ENCODE results near the gene HKDC1.

Gene HKDC1

GRCh38 chr10:69311309-69311708, 91.2 kb downstream of the HKDC1 start:
- Histone ChIP-seq H3K27ac (no peak overlapping the region), H3K4me3 (ENCODE audit: low read depth, low read length) (no peak overlapping the region)

GRCh38 chr10:69312528-69312927, 92.4 kb downstream of the HKDC1 start:
- DNase-seq: no peak
- H3K36me3 ChIP-seq: no peaks in the 10 kb centered on the region
- TF ChIP-seq CTCF (IDR thresholded peaks at IDR 0.05; ENCODE audit: low read depth, low read length): no peak
- H3K27ac ChIP-seq: no peak overlapping the region
- no peak overlapping the region for H3K4me3 ChIP-seq (ENCODE audit: low read depth, low read length)
- no peaks in the 10 kb centered on the region for H3K9me3 ChIP-seq (ENCODE audit: severe bottlenecking)
- H3K27me3 ChIP-seq (ENCODE audit: insufficient read depth, low read depth, severe bottlenecking): no peaks in the 10 kb centered on the region

More at GRCh38 chr10:69311309-69311708, 91.2 kb downstream of the HKDC1 start:
- H3K9me3 ChIP-seq (ENCODE audit: severe bottlenecking): no peaks in the 10 kb centered on the region
- TF ChIP-seq CTCF (IDR thresholded peaks at IDR 0.05; ENCODE audit: low read depth, low read length): no peak
- no peaks in the 10 kb centered on the region for H3K27me3 ChIP-seq (ENCODE audit: insufficient read depth, low read depth, severe bottlenecking)
- H3K36me3 ChIP-seq: no peaks in the 10 kb centered on the region
- DNase-seq: no peak

GRCh38 chr10:69315100-69315542, 95.0 kb downstream of the HKDC1 start:
- H3K9me3 ChIP-seq (ENCODE audit: severe bottlenecking): no peaks in the 10 kb centered on the region
- H3K36me3 ChIP-seq: no peaks in the 10 kb centered on the region; the same call in 1 of the 2 replicates
- no peaks in the 10 kb centered on the region for H3K27me3 ChIP-seq (ENCODE audit: insufficient read depth, low read depth, severe bottlenecking)
- H3K4me3 ChIP-seq (ENCODE audit: low read depth, low read length): no peak overlapping the region
- TF ChIP-seq CTCF (IDR thresholded peaks at IDR 0.05; ENCODE audit: low read depth, low read length): no peak
- no peak overlapping the region for H3K27ac ChIP-seq
- no peak for DNase-seq

- no peak overlapping the region for H3K4me3 ChIP-seq (ENCODE audit: low read depth, low read length)
- no peaks in the 10 kb centered on the region for H3K27me3 ChIP-seq (ENCODE audit: insufficient read depth, low read depth, severe bottlenecking)
- H3K27ac ChIP-seq: no peak overlapping the region
Measured at GRCh38 chr10:69315610-69316312, 95.6 kb downstream of the HKDC1 start.

DNA sequence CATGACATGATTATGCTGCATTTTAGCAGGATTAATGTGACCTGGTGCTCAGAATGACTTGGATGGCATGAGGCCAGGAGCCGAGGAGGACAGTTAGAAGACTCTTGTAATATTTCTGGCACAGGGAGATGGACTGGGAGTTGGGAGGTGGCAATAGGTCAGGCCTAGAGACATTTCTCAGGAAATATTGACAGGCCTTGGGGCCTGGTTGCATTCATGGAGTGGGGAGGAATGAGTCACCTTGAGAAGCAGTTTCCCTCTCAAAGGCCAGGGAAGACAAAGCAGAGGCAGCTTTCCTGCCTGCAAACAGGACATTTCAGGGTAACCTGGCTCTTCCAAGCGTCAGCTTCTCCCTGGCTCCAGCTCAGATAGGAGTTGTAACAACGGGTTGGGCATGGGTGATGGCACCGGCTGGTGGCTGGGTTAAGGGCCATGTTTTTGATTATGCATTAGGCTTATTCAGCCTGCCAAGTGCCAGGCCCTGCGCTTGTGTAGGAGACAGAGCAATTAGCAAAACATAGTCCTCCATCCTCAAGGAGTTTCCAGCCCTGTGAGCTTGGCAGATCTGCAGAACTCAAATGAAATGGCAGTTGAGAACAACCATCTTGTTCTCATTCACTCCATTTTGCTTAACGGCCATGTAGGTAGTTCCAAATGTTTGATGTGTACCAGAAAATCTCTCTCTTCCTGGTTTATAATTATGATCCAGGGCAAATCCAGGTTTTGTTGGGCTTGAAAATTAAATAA, 96.4 kb downstream of the HKDC1 start:
- no peaks in the 10 kb centered on the region; the same call in 1 of the 2 replicates for H3K36me3 ChIP-seq
- TF ChIP-seq CTCF (IDR thresholded peaks at IDR 0.05; ENCODE audit: low read depth, low read length): no peak
- no peak for DNase-seq

More at GRCh38 chr10:69315610-69316312, 95.6 kb downstream of the HKDC1 start:
- no peaks in the 10 kb centered on the region for H3K9me3 ChIP-seq (ENCODE audit: severe bottlenecking)
- TF ChIP-seq CTCF (IDR thresholded peaks at IDR 0.05; ENCODE audit: low read depth, low read length): no peak
- no peaks in the 10 kb centered on the region; the same call in 1 of the 2 replicates for H3K36me3 ChIP-seq
- no peak for DNase-seq

More for the DNA sequence above, 96.4 kb downstream of the HKDC1 start:
- Histone ChIP-seq H3K27ac (peak overlapping the region; percentile 91), H3K27me3 (ENCODE audit: insufficient read depth, low read depth, severe bottlenecking) (no peaks in the 10 kb centered on the region), H3K9me3 (ENCODE audit: severe bottlenecking) (no peaks in the 10 kb centered on the region), H3K4me3 (ENCODE audit: low read depth, low read length) (no peak overlapping the region)
